ENCODE results near the gene SWAP70.
A peak's percentile ranks its signal among the peaks of the same experiment; 100 is the strongest.
"Not testable (repeated sequence)": the region's sequence is repeated elsewhere in the genome, so short reads cannot be mapped to it uniquely, and the experiment has no call there.

Gene SWAP70

GRCh38 chr11:9726321-9727022 is 62.6 kb downstream of the SWAP70 start:
- no peak for DNase-seq

GRCh38 chr11:9728058-9728457 is 64.2 kb downstream of the SWAP70 start:
- DNase-seq = no peak

GRCh38 chr11:9731256-9731655 is 67.4 kb downstream of the SWAP70 start:
- DNase-seq = no peak

GRCh38 chr11:9732453-9732852 is 68.6 kb downstream of the SWAP70 start:
- no peak for DNase-seq

GRCh38 chr11:9733212-9733611 is 69.3 kb downstream of the SWAP70 start:
- DNase-seq = no peak

GRCh38 chr11:9735236-9735635 is 71.4 kb downstream of the SWAP70 start:
- no peak for DNase-seq

GRCh38 chr11:9735919-9736318 is 72.0 kb downstream of the SWAP70 start:
- no peak for DNase-seq

- no peak for DNase-seq
Observed at GRCh38 chr11:9736365-9736764, 72.5 kb downstream of the SWAP70 start.

- peak; percentile 68 for DNase-seq
Observed at GRCh38 chr11:9738116-9738515, 74.2 kb downstream of the SWAP70 start.

- no peak for DNase-seq
Observed at GRCh38 chr11:9738707-9739106, 74.8 kb downstream of the SWAP70 start.

- DNase-seq = no peak
Observed at GRCh38 chr11:9739123-9739900, 75.4 kb downstream of the SWAP70 start.

GRCh38 chr11:9740202-9740883 is 76.5 kb downstream of the SWAP70 start:
- no peak for DNase-seq

GRCh38 chr11:9741260-9741659 is 77.4 kb downstream of the SWAP70 start:
- no peak for DNase-seq

GRCh38 chr11:9743512-9743911 is 79.6 kb downstream of the SWAP70 start:
- not testable (repeated sequence) for DNase-seq

GRCh38 chr11:9745411-9746211 is 81.7 kb downstream of the SWAP70 start:
- no peak for DNase-seq

- no peak for DNase-seq
Observed at GRCh38 chr11:9747229-9747628, 83.4 kb downstream of the SWAP70 start.

GRCh38 chr11:9747828-9748227 is 84.0 kb downstream of the SWAP70 start:
- peak; percentile 14 for DNase-seq

- peak; percentile 5 for DNase-seq
Observed at GRCh38 chr11:9748361-9748970, 84.6 kb downstream of the SWAP70 start.

- no peak for DNase-seq
Observed at GRCh38 chr11:9750551-9750950, 86.7 kb downstream of the SWAP70 start.

- DNase-seq = no peak
Observed at GRCh38 chr11:9752091-9752490, 88.2 kb downstream of the SWAP70 start.

GRCh38 chr11:9753021-9753420 is 89.1 kb downstream of the SWAP70 start:
- DNase-seq = no peak

GRCh38 chr11:9754010-9754471 is 90.2 kb downstream of the SWAP70 start:
- DNase-seq = no peak

All from NCI-H510A (cell line).